GM10266 (cell line): ENCODE results near the gene FSIP1.

Source experiments
- DNase-seq: peaks from one replicate; pipeline ENCODE4 v3.0.0; 2012; ENCODE audit errors: extremely low spot score
- CTCF ChIP-seq: IDR thresholded peaks from 2 replicates; pipeline ENCODE4 v1.5.1; 2012; ENCODE audit warnings: mild to moderate bottlenecking, low read depth; ENCODE audit not compliant: control insufficient read depth, insufficient read depth; ENCODE audit errors: missing control alignments

FSIP1 gene

DNA sequence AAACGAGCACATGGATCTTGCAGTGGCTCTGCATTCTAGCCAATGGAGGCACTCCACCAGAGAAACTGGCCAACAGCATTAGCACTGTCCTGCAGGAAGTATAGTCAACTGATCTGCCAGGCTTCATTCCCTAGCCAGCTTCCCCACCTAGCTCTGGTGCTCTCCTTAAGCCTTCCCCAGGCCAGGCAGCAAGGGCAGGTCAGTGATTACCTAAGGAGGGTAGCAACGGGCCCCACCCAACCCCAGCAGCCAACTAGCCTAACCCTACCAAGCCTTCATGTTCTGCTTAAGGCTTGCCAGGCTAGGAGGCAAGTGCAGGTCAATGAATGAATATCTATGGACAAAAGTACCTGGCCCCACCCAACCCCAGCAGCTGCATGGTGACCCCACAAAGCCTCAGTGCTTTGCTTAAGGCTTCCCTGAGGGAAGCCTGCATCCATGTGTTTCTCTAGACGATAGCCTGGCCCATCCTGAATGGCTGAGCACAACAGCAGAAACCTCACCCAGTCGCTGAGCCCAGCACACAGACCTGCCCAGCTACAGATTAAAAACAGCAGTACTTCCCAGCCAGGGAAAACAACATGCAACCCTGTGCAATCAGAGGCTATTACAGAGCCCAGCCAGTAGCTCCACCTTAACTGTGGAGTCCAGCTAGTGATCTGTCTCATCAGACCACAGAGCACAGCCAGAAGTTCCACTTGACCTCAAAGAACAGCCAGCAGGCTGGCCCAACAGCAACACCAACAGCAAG, 173.3 kb downstream of the FSIP1 start:
- DNase-seq, result no peak
- no peak for TF ChIP-seq CTCF

DNA sequence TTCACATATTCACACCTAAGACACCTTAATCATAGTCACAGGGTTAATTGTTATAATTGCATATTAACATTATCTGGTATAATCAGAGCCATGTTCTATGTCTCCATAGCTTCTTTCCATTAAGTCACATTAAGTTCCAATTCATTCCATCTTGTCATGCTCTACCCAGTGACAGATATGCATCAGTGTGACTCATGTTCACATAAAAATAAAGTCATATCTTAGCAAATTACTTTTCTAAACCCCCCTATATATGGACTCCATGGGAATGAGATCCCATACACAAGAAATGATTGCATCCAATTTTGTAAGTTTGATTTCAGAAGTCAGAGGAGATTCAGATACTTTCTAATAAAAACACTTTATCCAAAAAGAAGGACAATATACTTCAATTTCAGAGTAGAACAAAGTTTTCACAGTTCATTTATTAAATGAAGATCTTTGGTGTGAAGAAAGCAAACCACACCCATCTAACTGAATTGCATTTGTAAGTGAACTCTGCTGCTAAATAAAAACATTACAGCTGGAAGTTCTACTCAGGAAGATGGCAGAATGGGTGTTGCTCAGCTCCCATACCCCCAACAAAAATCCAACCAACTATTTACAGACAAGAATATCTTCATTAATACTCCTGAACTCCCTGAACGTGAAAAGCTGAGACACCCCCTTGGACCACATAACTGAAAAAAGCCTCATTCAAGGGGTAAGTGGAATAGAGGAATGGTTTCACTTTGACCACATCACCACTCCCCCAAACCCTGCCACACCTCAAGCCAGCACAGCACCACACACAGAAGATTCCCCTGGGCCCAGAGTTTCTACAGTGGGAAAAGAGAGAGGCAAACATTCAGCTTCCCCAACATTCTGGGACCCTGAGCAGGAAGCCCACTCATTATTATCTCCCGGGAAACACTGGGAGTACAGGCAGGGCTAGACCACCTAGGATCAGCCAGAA, 174.2 kb downstream of the FSIP1 start:
- no peak for TF ChIP-seq CTCF
- DNase-seq, result no peak

DNA sequence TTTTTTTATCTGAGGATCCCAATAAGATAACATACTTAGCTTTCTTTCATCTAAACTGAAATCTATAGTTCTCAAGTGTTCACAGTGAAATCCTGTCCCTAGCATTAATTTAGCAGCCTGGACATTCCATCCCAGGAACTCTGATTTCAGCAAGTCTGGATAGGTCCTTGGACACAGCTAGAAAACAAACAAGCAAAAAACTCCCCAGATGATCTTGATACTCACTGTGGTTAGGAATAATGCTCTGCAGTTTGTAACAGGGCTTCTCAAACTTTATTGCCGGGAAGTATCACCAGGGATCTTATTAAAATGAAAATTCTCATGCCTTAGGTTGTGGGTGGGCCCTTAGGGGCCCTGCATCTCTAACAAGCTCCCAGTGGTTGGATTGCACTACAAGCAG, 177.5 kb downstream of the FSIP1 start:
- no peak for TF ChIP-seq CTCF
- DNase-seq, result no peak

GRCh38 chr15:39602143-39602542, 180.5 kb downstream of the FSIP1 start:
- no peak for DNase-seq
- peak; percentile 19 for TF ChIP-seq CTCF

DNA sequence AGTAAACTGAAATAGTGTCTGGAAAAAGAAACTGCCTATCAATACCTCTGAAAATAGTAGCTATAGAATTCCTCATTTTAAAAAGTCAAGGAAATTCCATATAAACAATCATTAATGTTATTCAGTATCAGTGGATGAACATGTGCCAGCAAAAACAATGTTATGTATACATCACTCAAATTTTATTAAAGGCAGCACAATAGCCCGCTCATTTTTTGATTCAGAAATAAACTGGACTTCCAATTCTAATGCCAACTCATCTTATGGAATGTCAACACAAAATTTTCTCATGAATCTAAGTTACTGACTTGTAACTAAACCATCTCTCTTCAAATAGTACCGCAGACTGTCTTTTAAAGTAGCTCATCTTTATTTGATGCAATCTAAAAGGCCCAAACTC, 182.8 kb downstream of the FSIP1 start:
- DNase-seq, result no peak
- no peak for TF ChIP-seq CTCF

DNA sequence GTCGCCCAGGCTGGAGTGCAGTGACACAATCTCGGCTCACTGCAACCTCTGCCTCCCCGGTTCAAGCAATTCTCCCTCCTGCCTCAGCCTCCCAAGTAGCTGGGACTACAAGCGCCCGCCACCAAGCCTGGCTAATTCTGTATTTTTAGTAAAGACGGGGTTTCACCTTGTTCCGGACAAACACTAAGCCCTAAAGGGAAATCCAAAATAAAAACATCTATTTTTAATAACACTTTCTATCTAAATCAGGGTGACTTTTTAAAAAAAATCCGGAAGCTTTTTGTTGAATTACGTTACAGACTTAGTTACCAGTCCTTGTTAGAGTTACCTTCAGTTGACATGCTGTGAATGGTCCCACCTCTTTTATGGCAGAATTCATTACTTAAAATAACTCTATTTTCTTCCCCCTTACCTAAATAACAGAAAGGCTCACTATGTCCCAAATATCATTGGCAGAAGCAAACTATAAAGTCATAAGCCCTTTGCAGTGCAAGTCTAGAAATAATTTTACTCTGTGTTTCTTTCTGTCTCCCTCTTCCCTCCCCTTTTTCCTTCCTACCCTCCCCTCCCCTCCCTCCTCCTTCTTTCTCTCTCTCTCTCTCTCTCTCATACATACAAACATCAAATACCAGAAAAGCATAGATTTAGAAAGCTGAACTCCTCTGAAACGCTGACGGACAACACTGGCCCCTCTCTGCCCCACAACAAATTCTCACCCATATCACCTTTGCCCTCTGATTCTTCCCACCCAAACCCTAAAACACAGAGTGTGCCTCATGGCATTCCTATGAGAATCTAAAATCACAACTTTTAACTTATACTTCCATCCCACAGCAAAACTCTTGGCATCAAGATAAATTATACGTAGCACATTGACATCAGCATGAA, 183.4 kb downstream of the FSIP1 start:
- no peak for DNase-seq
- no peak for TF ChIP-seq CTCF
